ENCODE data around the gene RPRD1B.
"Not testable (repeated sequence)": the region's sequence is repeated elsewhere in the genome, so short reads cannot be mapped to it uniquely, and the experiment has no call there.

RPRD1B gene

DNA sequence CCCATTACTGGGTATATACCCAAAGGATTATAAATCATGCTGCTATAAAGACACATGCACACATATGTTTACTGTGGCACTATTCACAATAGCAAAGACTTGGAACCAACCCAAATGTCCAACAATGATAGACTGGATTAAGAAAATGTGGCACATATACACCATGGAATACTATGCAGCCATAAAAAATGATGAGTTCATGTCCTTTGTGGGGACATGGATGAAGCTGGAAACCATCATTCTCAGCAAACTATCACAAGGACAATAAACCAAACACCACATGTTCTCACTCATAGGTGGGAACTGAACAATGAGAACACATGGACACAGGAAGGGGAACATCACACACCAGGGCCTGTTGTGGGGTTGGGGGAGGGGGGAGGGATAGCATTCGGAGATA is 73.8 kb downstream of the RPRD1B start:
- DNase-seq: not testable (repeated sequence)

DNA sequence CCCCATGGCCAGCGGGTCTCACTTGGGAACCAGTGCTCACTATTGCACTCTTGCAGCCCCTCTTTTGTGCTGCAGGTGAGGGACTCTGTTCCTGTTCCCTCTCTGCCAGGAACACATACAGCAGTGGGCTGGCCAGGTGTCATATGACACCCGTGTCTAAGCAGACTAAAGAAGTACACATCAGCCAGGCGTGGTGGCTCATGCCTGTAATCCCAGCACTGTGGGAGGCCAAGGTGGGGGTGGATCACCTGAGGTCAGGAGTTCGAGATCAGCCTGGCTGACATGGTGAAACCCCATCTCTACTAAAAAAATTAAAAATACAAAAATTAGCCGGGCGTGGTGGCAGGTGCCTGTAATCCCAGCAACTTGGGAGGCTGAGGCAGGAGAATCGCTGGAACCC is 74.4 kb downstream of the RPRD1B start:
- DNase-seq: not testable (repeated sequence)

DNA sequence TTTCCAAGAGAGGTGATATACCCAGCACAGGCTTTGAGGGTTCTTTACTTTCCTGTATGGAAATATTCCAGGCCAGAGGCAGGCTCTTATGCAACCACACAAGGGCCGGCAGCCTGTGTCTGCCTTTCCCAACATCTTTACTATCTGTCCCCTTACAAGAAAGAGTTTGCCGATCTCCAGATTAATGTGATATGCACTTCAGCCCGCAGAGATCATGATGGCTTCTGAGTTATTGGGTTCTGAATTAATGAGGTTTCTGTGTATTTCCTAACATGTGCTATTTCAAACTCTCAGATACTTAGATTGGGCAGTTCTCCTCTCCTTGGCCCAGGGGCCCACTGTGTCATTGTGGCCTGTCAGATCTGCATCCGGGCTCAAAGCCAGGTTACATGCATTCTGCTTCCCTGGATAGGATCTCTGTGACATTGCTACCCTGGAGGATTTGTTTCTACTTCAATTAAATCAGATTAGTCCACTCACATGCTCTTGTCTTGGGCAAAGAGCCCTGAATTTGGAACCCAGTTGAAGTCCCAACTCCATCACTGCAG is 75.0 kb downstream of the RPRD1B start:
- no peak for DNase-seq

DNA sequence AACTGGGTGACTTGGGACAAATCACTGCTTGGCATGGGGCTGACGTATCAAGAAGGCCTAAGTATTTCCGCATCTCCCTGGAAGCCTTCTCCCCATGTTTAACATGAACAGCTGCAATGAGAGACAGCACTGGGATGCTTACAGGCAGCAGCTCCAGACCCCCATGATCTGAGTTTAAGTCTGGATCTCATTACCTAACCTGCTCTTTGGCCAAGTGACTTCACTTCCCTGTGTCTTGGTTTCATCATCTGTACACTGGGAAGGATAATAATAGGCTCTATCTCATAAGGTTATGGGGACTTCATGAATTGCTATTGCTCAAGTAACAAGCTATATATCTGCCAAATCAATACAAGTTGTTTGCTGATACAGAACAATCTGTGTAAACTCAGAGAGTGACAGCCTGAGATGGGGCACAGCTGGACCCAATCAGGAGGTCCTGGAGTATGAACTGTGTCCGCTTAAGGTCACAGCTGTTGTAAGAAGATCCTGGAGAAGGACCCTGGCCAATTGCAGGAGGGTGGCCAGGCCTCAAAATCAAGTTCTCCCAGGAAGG is 75.5 kb downstream of the RPRD1B start:
- peak; percentile 59 to 71 for DNase-seq

DNA sequence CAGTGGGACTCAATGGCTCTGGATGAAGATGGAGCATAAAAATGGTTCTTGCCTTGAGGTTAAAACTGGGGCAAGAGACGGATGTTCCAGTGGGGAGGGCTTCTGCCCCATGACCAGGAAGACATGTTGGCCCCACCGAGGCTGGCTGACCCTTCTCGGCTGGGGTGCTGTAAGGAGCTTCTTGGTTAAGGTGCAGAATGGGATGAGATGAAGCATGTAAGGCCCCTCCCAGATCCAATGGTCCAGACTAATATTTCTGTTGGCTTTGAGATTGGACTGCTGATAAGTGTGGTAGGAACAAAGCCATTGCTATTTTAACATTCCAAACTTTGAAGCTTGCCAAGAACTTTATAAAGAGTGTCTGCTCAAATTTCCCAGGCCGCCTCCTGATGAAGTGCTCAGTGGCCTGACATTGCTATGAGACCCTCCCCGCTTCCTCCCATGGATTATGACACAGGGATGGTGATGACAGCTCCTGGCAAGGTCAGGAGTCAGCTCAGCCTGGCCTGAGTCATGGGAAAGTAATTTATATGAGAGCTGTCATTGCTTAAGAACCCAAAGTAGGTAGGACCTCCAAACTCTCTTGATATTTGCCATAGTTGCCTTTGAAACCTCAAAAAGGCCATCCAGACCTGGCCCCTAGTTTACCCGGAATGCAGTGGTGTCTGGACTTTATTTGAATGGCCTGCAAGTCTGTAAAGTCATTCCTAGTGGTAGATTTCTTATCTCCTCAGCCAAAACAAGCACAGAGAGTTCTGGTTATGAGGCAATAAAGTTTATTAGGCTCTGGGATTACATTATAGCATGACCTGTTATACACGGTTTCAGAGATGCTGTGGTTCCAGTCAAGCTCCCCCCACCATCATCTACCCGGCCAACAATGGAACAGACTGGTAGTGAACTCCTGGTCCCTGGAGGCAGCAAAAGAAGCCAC is 76.3 kb downstream of the RPRD1B start:
- DNase-seq: peak; percentile 69 to 87

DNA sequence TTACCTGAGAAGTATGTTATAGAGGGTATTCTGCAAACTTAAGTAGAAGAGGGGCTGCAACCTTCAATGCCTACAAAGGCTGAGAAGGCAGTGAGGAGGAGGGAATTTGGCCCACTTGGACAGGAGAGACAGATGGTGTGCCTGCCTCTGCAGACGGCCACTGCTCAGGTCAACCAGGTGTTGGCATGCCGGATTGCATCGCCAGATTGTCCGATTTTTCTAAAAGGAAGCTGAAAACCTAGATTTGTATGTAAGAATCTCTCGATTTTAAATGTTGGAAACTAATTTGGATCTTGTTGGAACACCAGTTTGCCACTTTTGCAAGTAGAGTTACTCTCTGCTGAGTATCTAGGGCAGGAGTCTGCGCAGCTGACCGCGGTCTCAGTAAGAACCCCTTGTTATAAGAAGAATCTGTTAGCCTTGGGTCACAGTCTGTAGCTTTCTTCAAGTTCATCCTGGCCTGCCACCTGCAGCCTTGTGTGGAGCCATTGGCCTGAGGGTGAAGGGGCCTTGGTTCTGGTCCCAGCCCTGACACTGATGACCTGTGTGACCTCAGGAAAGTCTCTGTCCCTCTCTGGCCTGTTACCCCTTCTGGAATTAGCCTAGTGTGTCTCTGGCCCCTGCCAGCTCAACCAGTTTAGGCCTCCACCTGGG is 77.1 kb downstream of the RPRD1B start:
- DNase-seq: no peak

DNA sequence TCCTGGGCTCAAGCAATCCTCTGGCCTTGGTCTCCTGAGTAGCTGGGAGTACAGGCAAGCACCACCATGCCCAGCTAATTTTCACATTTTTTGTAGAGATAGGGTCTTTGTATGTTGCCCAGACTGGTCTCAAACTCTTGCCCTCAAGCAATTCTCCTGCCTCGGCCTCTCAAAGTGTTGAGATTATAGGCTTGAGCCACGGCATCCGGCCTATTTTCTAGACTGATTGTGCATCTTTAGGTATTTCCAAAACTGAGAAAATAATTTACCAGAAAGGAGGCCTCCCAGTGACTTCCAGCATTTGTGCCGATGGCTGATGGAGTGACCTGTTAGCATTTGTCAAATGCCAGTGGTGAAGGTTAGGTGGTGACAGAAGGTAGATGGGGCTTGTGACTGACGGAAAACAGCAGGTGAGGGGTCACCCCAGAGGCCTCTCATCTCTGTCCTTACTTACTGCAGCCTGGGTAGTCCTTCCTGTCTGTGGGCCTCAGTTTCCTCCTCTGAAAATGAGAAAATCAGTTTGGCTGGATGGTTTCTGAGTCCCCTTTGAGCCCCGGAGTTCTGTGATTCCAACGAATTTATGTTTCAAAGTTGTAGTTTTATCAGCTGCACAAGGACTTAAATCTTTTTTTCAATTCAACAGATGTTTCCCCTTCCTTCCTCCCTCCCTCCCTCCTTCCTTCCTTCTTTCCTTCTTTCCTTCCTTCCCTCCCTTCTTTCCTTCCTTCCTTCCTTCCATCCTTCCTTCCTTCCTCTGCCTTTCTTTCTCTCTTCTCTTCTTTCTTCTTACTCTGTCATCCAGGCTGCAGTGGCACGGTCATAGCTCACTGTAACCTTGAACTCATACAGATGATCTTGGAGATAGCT is 78.1 kb downstream of the RPRD1B start:
- no peak for DNase-seq

DNA sequence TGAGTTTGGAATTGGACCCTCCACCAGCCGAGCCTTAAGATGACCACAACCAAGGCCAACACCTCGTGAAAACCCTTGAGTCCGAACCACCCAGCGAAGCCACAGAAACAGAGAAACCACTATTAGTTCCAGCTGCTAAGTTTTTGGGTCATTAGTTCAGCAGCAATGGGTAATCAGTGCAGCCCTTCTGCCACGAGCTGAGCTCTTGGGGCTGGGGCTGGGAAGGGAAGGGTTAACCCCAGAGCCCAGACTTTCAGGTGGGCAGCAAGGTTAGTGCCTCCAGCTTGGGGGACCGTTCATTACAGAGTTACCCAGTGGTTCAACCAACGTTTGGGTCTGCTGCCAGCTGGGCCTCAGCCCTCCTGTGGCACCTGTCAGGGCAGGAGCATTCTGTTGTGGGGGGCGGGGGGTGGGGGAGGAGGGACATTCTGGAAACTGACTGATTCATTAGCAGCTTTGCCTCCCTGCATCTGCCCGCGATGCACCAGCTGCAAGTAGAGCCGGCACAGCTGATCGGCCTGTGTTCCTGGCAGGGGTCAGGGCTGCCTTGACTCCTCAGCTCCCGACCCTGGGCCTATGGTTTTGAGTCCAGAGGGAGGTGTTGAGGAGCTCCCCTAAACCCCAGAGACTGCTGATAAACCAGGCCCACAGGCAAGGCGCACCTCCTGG is 78.8 kb downstream of the RPRD1B start:
- DNase-seq: no peak

DNA sequence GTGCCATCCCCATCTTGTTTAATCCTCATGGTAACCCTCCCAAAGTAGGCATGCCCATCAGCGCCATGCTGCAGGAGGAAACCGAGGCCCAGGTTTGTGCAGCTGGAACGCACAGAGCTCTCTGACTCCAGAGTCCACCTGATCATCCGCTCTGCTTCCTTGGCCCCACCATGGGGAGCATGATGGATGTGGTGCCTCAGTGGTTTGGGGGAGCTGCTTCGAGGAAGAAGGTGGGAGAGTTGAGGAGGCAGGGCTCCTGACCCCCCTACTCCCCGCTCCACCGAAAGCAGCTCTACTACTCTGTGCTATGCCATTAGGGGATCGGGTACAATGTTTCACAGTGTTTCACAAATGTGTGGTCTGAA is 79.4 kb downstream of the RPRD1B start:
- no peak for DNase-seq

DNA sequence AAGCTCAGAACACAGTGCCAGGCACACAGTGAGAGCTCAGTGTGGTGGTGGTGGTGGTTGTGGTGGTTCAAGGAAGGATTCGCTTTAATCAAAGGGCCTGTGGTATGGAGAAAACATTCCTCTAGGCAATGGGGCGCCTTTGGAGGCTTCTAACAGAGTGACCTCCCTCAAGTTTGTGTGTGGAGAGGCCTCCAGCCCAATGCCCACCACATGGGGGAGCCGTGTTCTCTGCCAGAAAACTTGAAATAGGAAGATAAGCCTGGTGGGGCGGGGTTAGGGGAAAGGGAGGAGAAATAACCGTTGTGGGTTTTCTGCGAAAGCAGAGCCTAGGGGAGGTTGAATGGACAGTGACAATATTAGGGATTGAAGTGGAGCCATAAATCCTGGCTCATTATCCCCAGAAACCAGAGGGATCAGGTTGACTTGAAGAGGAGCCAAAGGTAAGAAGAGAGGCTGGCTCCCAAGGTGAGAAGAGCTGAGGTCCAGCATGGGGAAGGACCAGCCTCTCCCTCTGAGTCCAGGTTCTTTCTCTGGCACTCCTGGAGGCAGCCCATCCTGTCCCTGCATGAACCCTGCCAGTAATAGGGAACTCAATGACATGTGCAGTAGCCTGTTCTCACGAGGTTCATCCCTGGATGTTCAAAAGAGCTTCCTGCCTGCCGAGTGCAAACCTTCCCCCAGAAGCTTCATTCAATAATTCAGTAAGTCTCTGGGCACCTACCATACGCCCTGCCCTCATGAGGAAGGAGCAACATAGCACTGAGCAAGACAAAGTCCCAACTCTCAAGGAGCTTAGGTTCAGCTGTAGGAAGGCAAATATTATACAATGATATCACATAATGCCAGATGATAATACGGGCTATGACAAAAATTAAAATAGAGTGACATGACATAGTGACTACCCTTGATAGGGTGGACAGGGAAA is 80.1 kb downstream of the RPRD1B start:
- peak; percentile 78 to 80 for DNase-seq

DNA sequence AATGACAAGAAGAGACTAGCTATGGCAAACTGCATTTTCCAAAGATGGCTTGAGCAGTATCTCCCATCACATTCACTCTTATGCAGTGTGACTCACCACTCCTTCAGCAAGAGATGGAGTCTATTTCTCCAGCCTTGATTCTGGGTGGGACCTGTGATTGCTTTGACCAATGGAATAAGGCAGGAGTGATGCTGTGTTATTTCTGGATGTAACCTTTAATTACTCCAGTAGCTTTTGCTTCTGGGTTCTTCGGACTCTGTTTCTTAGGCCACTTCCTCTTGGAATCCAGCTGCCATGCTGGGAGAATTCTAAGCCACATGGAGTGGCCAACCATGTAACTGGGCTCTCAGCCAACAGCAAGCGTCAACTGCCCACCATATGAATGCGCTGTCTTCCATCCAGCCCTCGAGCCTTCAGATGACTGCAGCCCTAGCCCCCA is 80.8 kb downstream of the RPRD1B start:
- DNase-seq: peak; percentile 6 to 26

DNA sequence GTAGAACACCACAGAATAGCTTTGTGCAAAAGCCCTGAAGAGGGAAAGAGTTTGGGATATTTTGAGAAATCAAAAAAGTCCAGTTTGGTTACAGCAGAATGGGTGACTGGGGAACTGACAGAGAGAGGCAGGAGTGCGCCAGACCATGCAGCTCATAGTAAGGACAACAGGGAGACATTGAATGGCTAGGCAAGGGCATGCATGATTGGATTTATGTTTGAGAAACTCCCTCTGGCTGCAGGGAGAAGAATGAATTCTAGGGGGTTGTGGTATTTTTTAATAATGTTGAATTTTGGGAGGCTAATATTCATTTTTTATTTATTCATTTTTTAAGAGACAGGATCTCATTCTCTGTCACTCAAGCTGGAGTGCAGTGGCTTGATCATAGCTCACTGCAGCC is 81.7 kb downstream of the RPRD1B start:
- DNase-seq: peak in 1 of 2 donors; percentile 0

DNA sequence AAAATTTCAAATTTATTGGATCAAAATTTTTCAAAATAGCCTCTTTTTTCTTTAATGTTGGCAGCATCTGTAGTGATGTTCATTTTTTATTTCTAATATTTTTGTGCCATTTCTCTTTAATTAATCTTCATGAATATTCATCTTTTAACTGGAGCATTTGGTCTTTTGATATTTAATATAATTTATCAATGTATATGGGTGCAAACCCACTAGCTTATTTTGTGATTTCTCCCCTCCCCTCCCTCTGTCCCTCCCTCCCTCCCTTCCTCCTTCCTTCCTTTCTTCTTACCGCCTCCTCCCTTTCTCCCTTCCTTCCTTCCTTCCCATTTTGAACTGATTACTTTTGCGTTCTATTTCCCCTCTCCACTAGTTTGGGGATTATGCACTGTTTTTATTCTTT is 82.3 kb downstream of the RPRD1B start:
- no peak for DNase-seq

DNA sequence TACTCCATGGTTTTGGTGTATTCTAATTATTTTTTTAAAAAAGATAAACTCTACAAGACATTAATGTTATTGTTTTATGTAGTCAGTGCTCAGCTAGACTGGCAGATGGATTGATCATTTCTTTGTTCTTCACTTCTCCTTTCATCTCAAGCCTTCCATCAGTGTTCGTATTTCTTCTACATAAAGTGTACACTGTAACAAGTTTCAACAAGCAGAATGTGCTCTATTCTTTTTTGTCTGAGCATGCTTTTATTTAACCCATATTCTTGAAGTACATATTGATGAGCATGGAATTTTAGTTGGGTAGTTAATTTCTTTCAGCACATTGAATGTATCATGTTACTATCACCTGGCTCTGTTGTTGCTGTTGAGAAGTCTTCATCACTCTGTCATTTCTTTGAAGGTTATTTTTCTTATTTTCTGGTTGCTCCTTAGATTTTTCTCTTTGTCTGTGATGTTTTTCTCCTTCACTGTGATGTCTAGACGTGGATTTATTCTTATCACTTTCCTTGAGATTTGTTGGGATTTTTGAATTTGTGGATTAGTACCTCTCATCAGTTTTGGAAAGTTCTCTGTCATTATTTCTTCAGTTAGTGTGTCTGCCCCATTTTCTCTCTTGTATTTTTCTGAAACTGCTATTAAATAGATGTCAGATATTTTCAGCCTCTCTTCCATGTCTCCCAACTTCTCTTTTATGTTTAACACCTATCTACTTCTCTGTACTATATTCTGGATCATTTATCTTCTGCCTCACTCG is 83.0 kb downstream of the RPRD1B start:
- DNase-seq: no peak

DNA sequence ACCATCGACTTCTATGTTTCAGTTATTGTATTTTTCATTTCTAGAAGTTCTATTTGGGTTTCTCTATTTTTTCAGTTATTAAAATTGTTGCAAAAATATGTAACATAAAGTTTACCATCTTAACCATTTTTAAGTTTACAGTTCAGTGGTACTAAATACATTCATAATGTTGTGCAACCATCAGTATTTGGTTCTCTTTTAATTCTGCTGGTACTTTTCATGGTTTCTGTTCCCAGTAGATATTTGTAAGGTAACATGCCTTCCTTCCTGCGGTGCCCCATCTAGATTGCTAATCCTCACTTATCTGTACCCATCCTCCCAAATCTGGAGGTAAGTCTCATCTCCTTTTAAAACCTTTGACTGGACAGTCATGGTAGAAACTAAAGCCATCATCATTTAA is 83.7 kb downstream of the RPRD1B start:
- no peak for DNase-seq

DNA sequence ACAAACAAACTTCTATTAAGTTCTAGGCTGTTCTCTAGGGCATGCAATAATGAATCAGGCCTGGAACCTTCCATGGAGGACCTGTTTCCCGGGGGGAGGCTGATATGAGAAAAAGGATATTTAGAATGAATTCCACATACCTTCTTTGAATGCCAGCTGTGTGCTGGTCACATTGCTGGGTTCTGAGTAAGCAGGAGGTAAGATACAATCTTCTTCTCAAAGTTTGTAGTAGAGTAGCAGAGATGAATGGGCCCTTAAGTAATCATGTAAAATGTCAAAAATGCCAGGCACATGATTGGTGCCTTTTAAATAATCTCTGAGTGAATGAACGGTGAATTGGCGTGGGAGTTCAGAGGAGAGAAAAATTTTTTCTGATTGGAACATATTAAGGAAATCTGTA is 84.1 kb downstream of the RPRD1B start:
- DNase-seq: no peak

DNA sequence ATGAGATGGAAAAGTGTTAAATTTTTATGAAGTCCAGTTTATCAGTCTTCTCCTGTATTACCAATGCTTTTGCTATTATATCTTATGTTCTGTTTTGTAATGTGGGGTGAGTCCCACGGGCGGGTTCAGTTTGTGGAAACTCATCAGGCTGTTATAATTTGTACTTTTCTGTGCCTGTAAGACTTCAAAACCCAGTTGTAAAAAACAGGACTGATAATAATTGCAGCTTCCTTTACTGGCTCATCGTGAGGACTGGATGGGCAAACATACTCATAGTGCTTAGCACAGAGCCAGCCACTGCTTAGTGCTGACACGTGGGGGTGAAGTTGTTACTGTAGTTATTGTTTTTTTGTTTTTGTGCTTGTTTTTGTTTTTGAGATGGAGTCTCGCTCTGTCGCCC is 85.9 kb downstream of the RPRD1B start:
- DNase-seq: no peak

DNA sequence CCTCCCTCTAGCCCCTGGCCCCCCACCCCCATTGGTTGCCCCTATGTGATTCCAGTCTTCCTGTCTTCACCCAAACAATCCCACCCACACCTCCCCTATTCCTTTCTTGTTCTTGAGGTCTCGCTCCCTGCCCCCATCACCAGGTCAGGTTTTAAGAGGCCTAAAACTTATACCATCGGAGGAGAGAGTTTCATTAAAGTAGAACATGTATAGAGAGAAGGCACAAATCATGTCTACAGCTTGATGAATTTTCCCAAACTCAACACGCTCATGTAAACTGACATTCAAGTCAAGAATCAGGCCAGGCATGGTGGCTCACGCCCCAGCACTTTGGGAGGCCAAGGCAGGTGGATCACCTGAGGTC is 87.1 kb downstream of the RPRD1B start:
- no peak for DNase-seq

DNA sequence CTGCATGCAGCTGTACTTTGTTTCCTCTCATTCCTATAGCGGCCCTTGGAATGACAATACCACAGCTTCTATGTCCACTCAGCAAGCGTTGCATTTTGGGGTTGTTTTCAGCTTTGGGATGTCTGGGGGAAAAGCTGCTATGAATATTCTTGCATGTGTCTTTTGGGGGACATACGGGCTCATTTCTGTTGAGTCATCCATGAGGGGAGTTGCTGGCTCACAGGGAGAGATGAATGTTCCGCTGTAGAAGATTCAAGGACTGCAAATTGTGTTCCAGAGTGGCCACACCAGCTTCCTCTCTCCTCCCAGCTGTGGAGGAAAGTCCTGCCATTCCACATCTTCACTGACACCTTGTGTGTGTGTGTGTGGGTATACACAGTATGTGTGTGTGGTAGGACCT is 88.2 kb downstream of the RPRD1B start:
- DNase-seq: peak in 1 of 2 donors; percentile 0

DNA sequence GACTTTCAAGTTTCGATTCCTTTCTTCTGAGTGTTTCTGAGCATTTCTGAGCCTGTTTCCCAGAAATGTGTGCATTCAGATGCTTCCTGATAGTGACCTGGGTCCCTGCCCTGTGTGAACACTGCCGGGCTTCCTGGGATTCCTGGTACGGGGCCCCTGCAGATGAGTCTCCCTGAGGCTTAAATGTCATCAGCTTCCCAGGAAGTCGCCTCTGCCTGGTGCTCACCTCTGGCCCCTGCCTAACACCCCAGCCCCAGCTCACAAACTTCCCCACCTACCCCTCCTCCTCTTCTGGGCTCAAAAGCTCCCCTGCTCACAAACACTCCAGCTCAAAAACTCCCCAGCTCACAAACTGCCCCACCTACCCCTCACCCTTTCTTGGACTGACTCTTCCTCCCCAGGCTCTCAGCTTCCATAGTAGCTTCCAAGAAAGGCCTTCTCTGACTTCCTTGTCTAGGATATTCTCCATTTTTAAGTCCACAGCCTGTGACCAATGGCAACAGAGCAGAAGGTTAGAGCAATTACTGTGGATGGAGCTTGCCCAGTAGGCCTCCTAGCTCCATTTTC is 89.6 kb downstream of the RPRD1B start:
- DNase-seq: peak in 1 of 2 donors; percentile 0

All from inflammatory macrophage (primary cell).